Measurements from ENCODE around the gene TMEM72. TPM values are rescaled to one million over a fixed set of nuclear protein-coding genes. Genes with fewer than 3 reads are reported as not detected.

Gene TMEM72
- polyA plus RNA-seq, 1 donor (not counting 4 experiments of a cell fraction or from before 2014, with no cell fraction given), result not detected

GRCh38 chr10:44895280-44895679 is 15.9 kb upstream of the TMEM72 start:
- no peak for TF ChIP-seq EZH2 (IDR thresholded peaks at IDR 0.05; ENCODE audit: low read length)
- no peak for DNase-seq (ENCODE audit: low read depth, low spot score)
- Histone ChIP-seq H4K20me1 (ENCODE audit: control insufficient read depth, extremely low read depth, insufficient read depth, low read length) (no peaks in the 10 kb centered on the region), H3K9ac (ENCODE audit: control insufficient read depth, extremely low read depth, insufficient read depth, low read length) (no peak overlapping the region), H3K79me2 (ENCODE audit: control insufficient read depth, insufficient read depth, low read length) (no peaks in the 10 kb centered on the region), H3K9me3 (ENCODE audit: control insufficient read depth, low read depth, low read length) (no peaks in the 10 kb centered on the region), H3K4me1 (ENCODE audit: control insufficient read depth, extremely low read depth, insufficient read depth, low read length) (no peaks in the 10 kb centered on the region), H3K4me2 (ENCODE audit: control insufficient read depth, extremely low read depth, insufficient read depth, low read depth, low read length) (no peak overlapping the region), H3K9me1 (ENCODE audit: control insufficient read depth, extremely low read depth, insufficient read depth, low read length) (no peaks in the 10 kb centered on the region), H3K27ac (ENCODE audit: control insufficient read depth, insufficient read depth, low read length) (no peak overlapping the region), H3K4me3 (ENCODE audit: control insufficient read depth in 2 of 3, extremely low read depth in 1 of 3, insufficient read depth in 2 of 3, low read depth in 1 of 3, low read length in 3 of 3) (no peak overlapping the region), H3K27me3 (ENCODE audit: control insufficient read depth, extremely low read depth, insufficient read depth, low read length) (no peaks in the 10 kb centered on the region), H3K36me3 (ENCODE audit: control insufficient read depth in 2 of 2, extremely low read depth in 1 of 2, insufficient read depth in 2 of 2, low read length in 2 of 2) (no peaks in the 10 kb centered on the region), H2AFZ (ENCODE audit: control insufficient read depth, low read length) (no peak overlapping the region)
- dilution Hi-C loops (cut with MboI; ENCODE audit: extremely low pct_ligation_motif_present, low sequenced_read_pairs), result no loop called here
- FAIRE-seq, result no peak

GRCh38 chr10:44897049-44897448 is 14.1 kb upstream of the TMEM72 start:
- no peak overlapping the region for H3K27ac ChIP-seq (ENCODE audit: control insufficient read depth, insufficient read depth, low read length)

More at GRCh38 chr10:44897049-44897448, 14.1 kb upstream of the TMEM72 start:
- no peak overlapping the region for H3K4me3 ChIP-seq (ENCODE audit: control insufficient read depth in 2 of 3, extremely low read depth in 1 of 3, insufficient read depth in 2 of 3, low read depth in 1 of 3, low read length in 3 of 3)
- no peaks in the 10 kb centered on the region for H3K9me1 ChIP-seq (ENCODE audit: control insufficient read depth, extremely low read depth, insufficient read depth, low read length)
- no peaks in the 10 kb centered on the region for H3K79me2 ChIP-seq (ENCODE audit: control insufficient read depth, insufficient read depth, low read length)
- no peaks in the 10 kb centered on the region for H3K9me3 ChIP-seq (ENCODE audit: control insufficient read depth, low read depth, low read length)
- no peak overlapping the region for H3K4me2 ChIP-seq (ENCODE audit: control insufficient read depth, extremely low read depth, insufficient read depth, low read depth, low read length)
- H2AFZ ChIP-seq (ENCODE audit: control insufficient read depth, low read length), result no peak overlapping the region
- no peak for FAIRE-seq
- H3K4me1 ChIP-seq (ENCODE audit: control insufficient read depth, extremely low read depth, insufficient read depth, low read length), result no peaks in the 10 kb centered on the region
- no peaks in the 10 kb centered on the region for H4K20me1 ChIP-seq (ENCODE audit: control insufficient read depth, extremely low read depth, insufficient read depth, low read length)
- H3K36me3 ChIP-seq (ENCODE audit: control insufficient read depth in 2 of 2, extremely low read depth in 1 of 2, insufficient read depth in 2 of 2, low read length in 2 of 2), result no peaks in the 10 kb centered on the region
- dilution Hi-C loops (cut with MboI; ENCODE audit: extremely low pct_ligation_motif_present, low sequenced_read_pairs), result no loop called here
- no peaks in the 10 kb centered on the region for H3K27me3 ChIP-seq (ENCODE audit: control insufficient read depth, extremely low read depth, insufficient read depth, low read length)
- no peak for DNase-seq (ENCODE audit: low read depth, low spot score)
- no peak overlapping the region for H3K9ac ChIP-seq (ENCODE audit: control insufficient read depth, extremely low read depth, insufficient read depth, low read length)
- TF ChIP-seq CTCF (optimal IDR thresholded peaks at IDR 0.05 in 1 of 3, IDR thresholded peaks at IDR 0.05 in 1 of 3, conservative IDR thresholded peaks at IDR 0.05 in 1 of 3; ENCODE audit: extremely low read depth in 1 of 3, insufficient read depth in 2 of 3, low read length in 3 of 3), result no peak
- no peak for TF ChIP-seq EZH2 (IDR thresholded peaks at IDR 0.05; ENCODE audit: low read length)
